Measurements from ENCODE around the gene LRP1.

GRCh38 chr12:57116580-57117281 is 11.6 kb upstream of the LRP1 start:
- TF ChIP-seq CTCF (IDR thresholded peaks at IDR 0.05) (no peak), POLR2A (IDR thresholded peaks at IDR 0.05) (no peak)

All from prostate gland (tissue), 2 donors.